Mucosa of stomach (tissue), 1 donor: ENCODE measurements around the gene CRNKL1.

Experiments
- H3K27me3 ChIP-seq: one replicate; pipeline ENCODE4 v1.7.0; 2013; ENCODE audit warnings: mild to moderate bottlenecking, low read length; ENCODE audit not compliant: control insufficient read depth, insufficient read depth
- H3K36me3 ChIP-seq: one replicate; pipeline ENCODE4 v1.7.0; 2013; ENCODE audit warnings: low read length; ENCODE audit not compliant: control insufficient read depth, insufficient read depth
- H3K4me1 ChIP-seq: one replicate; pipeline ENCODE4 v1.7.0; 2013; ENCODE audit warnings: mild to moderate bottlenecking, low read length; ENCODE audit not compliant: control insufficient read depth, insufficient read depth
- H3K4me3 ChIP-seq: one replicate; pipeline ENCODE4 v1.7.0; 2013; ENCODE audit warnings: low read length
- H3K9ac ChIP-seq: one replicate; pipeline ENCODE4 v1.7.0; 2013; ENCODE audit warnings: mild to moderate bottlenecking, low read length, moderate library complexity
- H3K9me3 ChIP-seq: one replicate; pipeline ENCODE4 v1.7.0; 2013; ENCODE audit warnings: mild to moderate bottlenecking, low read length, moderate library complexity; ENCODE audit not compliant: control insufficient read depth
- donor health status: Pancreatic carcinoma.

The CRNKL1 gene

GRCh38 chr20:19986419-19986818 lies 65.8 kb downstream of the CRNKL1 start:
- Histone ChIP-seq H3K4me3 (no peak overlapping the region), H3K4me1 (peaks cover 24% of the 10 kb centered on the region), H3K36me3 (no peaks in the 10 kb centered on the region), H3K9ac (no peak overlapping the region), H3K9me3 (no peaks in the 10 kb centered on the region), H3K27me3 (no peaks in the 10 kb centered on the region)
